KMS-11 (cell line): ENCODE data around the gene PDE8A.

Experiments
- H2AFZ ChIP-seq: fragments of 200-600 bp; sonication (generic); 2 replicates; pipeline ENCODE4 v1.6.1; 2016; ENCODE audit warnings: antibody characterized with exemption, mixed run types, low read depth
- H3K27ac ChIP-seq: fragments of 200-600 bp; sonication (generic); 2 replicates; pipeline ENCODE4 v1.6.1; 2016; ENCODE audit warnings: mild to moderate bottlenecking, mixed run types
- H3K27me3 ChIP-seq: fragments of 200-600 bp; sonication (generic); 2 replicates; pipeline ENCODE4 v1.6.1; 2017; ENCODE audit warnings: mild to moderate bottlenecking, low read depth, mixed run types, moderate library complexity; ENCODE audit not compliant: insufficient read depth
- H3K36me3 ChIP-seq: fragments of 200-600 bp; sonication (generic); 2 replicates; pipeline ENCODE4 v1.6.1; 2017; ENCODE audit warnings: mild to moderate bottlenecking, mixed run types; ENCODE audit not compliant: insufficient read depth
- H3K4me1 ChIP-seq: fragments of 200-600 bp; sonication (generic); 2 replicates; pipeline ENCODE4 v1.6.1; 2016; ENCODE audit warnings: mild to moderate bottlenecking, low read depth, mixed run types; ENCODE audit not compliant: poor library complexity, severe bottlenecking
- H3K4me2 ChIP-seq: fragments of 200-600 bp; sonication (generic); 2 replicates; pipeline ENCODE4 v1.7.0; 2016; ENCODE audit warnings: mild to moderate bottlenecking, mixed run types
- H3K4me3 ChIP-seq: fragments of 200-600 bp; sonication (generic); IDR thresholded peaks from 2 replicates; pipeline ENCODE4 v1.6.1; 2017; ENCODE audit warnings: low read depth, low read length, mixed read lengths; ENCODE audit not compliant: insufficient read depth
- H3K79me2 ChIP-seq: fragments of 200-600 bp; sonication (generic); 2 replicates; pipeline ENCODE4 v1.6.1; 2016; ENCODE audit warnings: low read depth, mixed run types; ENCODE audit not compliant: insufficient read depth
- H3K9ac ChIP-seq: fragments of 200-600 bp; sonication (generic); 2 replicates; pipeline ENCODE4 v1.6.1; 2016; ENCODE audit warnings: mild to moderate bottlenecking, mixed run types
- H4K20me1 ChIP-seq: fragments of 200-600 bp; sonication (generic); 2 replicates; pipeline ENCODE4 v1.6.1; 2016; ENCODE audit warnings: mild to moderate bottlenecking, mixed run types; ENCODE audit not compliant: insufficient read depth
- TF ChIP-seq, protein P1 (sequence below): fragments of 200-600 bp; sonication (generic); conservative IDR thresholded peaks from 2 replicates; pipeline ENCODE4 v1.6.1; 2017; ENCODE audit warnings: low read depth, mild to moderate bottlenecking, antibody characterized with exemption, low read length, moderate library complexity, mixed read lengths

The PDE8A gene

DNA sequence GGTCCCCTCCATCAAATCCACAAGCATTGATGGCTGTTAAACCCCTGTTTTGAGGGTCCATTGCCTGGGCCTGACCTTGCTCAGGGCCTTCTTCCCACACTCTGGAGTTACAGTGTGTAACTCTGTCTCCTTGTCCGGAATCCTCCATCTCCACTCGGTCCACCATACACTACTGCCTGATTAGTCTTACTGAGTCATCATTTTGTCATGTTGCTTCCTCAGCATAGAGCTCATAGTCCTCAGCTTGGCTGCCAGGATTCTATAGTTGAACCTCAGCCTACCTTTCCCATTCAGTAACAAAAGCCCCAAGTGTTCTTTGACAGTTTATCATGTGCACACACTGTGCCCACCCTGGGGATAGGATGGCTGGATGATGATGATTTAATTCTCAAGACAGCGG lies 113.0 kb downstream of the PDE8A start:
- Histone ChIP-seq H3K79me2 (no peaks in the 10 kb centered on the region), H3K36me3 (no peaks in the 10 kb centered on the region), H3K4me1 (no peaks in the 10 kb centered on the region), H3K27ac (no peak overlapping the region), H4K20me1 (no peaks in the 10 kb centered on the region), H3K27me3 (no peaks in the 10 kb centered on the region), H2AFZ (no peak overlapping the region), H3K9ac (no peak overlapping the region), H3K4me2 (no peak overlapping the region), H3K4me3 (no peak overlapping the region)
- TF ChIP-seq, protein P1, sequence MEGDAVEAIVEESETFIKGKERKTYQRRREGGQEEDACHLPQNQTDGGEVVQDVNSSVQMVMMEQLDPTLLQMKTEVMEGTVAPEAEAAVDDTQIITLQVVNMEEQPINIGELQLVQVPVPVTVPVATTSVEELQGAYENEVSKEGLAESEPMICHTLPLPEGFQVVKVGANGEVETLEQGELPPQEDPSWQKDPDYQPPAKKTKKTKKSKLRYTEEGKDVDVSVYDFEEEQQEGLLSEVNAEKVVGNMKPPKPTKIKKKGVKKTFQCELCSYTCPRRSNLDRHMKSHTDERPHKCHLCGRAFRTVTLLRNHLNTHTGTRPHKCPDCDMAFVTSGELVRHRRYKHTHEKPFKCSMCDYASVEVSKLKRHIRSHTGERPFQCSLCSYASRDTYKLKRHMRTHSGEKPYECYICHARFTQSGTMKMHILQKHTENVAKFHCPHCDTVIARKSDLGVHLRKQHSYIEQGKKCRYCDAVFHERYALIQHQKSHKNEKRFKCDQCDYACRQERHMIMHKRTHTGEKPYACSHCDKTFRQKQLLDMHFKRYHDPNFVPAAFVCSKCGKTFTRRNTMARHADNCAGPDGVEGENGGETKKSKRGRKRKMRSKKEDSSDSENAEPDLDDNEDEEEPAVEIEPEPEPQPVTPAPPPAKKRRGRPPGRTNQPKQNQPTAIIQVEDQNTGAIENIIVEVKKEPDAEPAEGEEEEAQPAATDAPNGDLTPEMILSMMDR = no peak

DNA sequence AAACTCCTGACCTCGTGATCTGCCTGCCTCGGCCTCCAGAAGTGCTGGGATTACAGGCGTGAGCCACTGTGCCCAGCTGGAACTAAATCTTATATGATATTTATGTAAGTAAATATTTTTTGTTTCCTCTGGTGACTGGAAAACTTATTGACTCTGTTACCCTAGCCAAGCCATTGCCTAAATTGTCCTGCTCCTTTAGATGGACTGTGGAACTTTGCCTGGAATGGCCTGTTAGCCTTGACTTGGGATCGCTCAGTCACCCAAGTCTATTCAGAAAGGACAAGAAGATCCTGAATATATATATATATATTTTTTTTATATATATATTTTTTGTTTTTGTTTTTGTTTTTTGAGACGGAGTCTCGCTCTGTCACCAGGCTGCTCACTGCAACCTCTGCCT lies 113.9 kb downstream of the PDE8A start:
- no peak overlapping the region for H3K27ac ChIP-seq
- no peaks in the 10 kb centered on the region for H3K36me3 ChIP-seq
- H3K4me3 ChIP-seq = no peak overlapping the region
- no peaks in the 10 kb centered on the region for H3K4me1 ChIP-seq
- TF ChIP-seq, protein P1 = no peak
- no peaks in the 10 kb centered on the region for H3K79me2 ChIP-seq
- H3K9ac ChIP-seq = no peak overlapping the region
- H3K27me3 ChIP-seq = no peaks in the 10 kb centered on the region
- no peaks in the 10 kb centered on the region for H4K20me1 ChIP-seq
- H3K4me2 ChIP-seq = no peak overlapping the region
- no peak overlapping the region for H2AFZ ChIP-seq

DNA sequence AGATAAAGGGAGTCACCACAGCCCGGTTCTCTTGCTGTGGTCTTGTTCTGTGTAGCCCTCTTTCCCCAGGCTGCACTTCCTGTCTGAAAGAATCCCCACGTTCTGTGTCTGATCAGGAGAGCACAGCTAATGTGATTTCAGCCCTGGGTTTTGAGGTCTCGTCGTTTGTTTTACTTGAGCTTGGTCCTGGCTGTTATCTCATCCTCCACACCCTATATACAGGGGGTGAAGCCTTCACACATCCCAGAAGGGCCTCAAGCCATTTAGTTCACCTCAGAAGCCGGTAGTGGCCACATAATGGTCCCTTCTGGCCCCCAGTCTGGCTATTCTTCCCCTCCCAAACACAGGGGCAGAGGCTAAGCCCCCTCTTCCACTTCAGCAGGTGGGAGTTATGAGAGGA lies 115.6 kb downstream of the PDE8A start:
- Histone ChIP-seq H3K27ac (no peak overlapping the region), H4K20me1 (no peaks in the 10 kb centered on the region), H3K4me3 (no peak overlapping the region), H3K79me2 (no peaks in the 10 kb centered on the region), H3K4me1 (no peaks in the 10 kb centered on the region), H3K9ac (no peak overlapping the region), H3K36me3 (no peaks in the 10 kb centered on the region), H3K27me3 (no peaks in the 10 kb centered on the region), H3K4me2 (no peak overlapping the region), H2AFZ (no peak overlapping the region)
- TF ChIP-seq, protein P1 = no peak

DNA sequence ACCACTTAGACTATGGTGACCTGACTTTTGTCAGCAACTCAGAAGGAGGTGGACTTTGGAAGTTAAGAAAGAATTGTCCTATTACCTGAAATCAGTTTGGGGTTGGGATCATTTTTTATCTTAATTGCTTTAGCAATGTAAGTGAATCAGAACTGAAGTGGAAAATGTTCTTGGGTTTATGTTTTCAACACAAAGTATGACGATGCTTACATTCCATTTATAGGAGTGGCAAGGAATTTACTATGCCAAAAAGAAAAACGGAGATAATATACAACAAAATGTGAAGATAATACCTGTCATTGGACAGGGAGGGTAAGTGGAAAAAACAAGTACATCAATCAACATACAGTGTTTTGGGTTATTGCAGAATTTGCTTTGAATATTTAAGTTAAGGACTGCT lies 116.1 kb downstream of the PDE8A start:
- Histone ChIP-seq H3K36me3 (no peaks in the 10 kb centered on the region), H3K4me1 (no peaks in the 10 kb centered on the region), H4K20me1 (no peaks in the 10 kb centered on the region), H3K9ac (no peak overlapping the region), H3K4me3 (no peak overlapping the region), H3K4me2 (no peak overlapping the region), H3K27ac (no peak overlapping the region), H3K27me3 (no peaks in the 10 kb centered on the region), H2AFZ (no peak overlapping the region), H3K79me2 (no peaks in the 10 kb centered on the region)
- TF ChIP-seq, protein P1 = no peak
